ENCODE results near the gene ATG16L1.

ATG16L1 gene

GRCh38 chr2:233251306-233252116 is at the start of gene ATG16L1:
Gene ATG16L1, plus strand, starts transcription at chr2:233251673. Its CDS starts 155 bp downstream, at chr2:233251828.
- peak; percentile 97 for DNase-seq (ENCODE audit: low spot score)

GRCh38 chr2:233202531-233202944 is 48.9 kb upstream of the ATG16L1 start:
- no peak for DNase-seq (ENCODE audit: low spot score)

GRCh38 chr2:233203060-233203459 is 48.4 kb upstream of the ATG16L1 start:
- DNase-seq (ENCODE audit: low spot score) = no peak

GRCh38 chr2:233204286-233204936 is 47.1 kb upstream of the ATG16L1 start:
- no peak for DNase-seq (ENCODE audit: low spot score)

GRCh38 chr2:233208382-233209116 is 42.9 kb upstream of the ATG16L1 start:
- no peak for DNase-seq (ENCODE audit: low spot score)

GRCh38 chr2:233209117-233209532 is 42.3 kb upstream of the ATG16L1 start:
- DNase-seq (ENCODE audit: low spot score) = peak; percentile 74

GRCh38 chr2:233209533-233210171 is 41.8 kb upstream of the ATG16L1 start:
- peak; percentile 84 for DNase-seq (ENCODE audit: low spot score)

GRCh38 chr2:233210281-233210680 is 41.2 kb upstream of the ATG16L1 start:
- DNase-seq (ENCODE audit: low spot score) = no peak

GRCh38 chr2:233210843-233211547 is 40.5 kb upstream of the ATG16L1 start:
- no peak for DNase-seq (ENCODE audit: low spot score)

- DNase-seq (ENCODE audit: low spot score) = no peak
These were observed 40.0 kb upstream of the ATG16L1 start for GRCh38 chr2:233211548-233211895.

- DNase-seq (ENCODE audit: low spot score) = no peak
These were observed 38.5 kb upstream of the ATG16L1 start for GRCh38 chr2:233213011-233213410.

GRCh38 chr2:233213975-233214374 is 37.5 kb upstream of the ATG16L1 start:
- no peak for DNase-seq (ENCODE audit: low spot score)

- no peak for DNase-seq (ENCODE audit: low spot score)
These were observed 33.5 kb upstream of the ATG16L1 start for GRCh38 chr2:233217892-233218377.

- DNase-seq (ENCODE audit: low spot score) = no peak
These were observed 32.6 kb upstream of the ATG16L1 start for GRCh38 chr2:233218836-233219235.

- DNase-seq (ENCODE audit: low spot score) = no peak
These were observed 31.6 kb upstream of the ATG16L1 start for GRCh38 chr2:233219848-233220247.

- no peak for DNase-seq (ENCODE audit: low spot score)
These were observed 30.0 kb upstream of the ATG16L1 start for GRCh38 chr2:233221378-233222063.

- DNase-seq (ENCODE audit: low spot score) = no peak
These were observed 28.2 kb upstream of the ATG16L1 start for GRCh38 chr2:233223059-233223894.

GRCh38 chr2:233225230-233226068 is 26.0 kb upstream of the ATG16L1 start:
- DNase-seq (ENCODE audit: low spot score) = no peak

- no peak for DNase-seq (ENCODE audit: low spot score)
These were observed 24.9 kb upstream of the ATG16L1 start for GRCh38 chr2:233226511-233227031.
